Aorta (tissue), 5 donors: ENCODE results near the gene LMBR1L. TPM values are rescaled to one million over a fixed set of nuclear protein-coding genes. Genes with fewer than 3 reads are reported as not detected.
A peak's percentile ranks its signal among the peaks of the same experiment; 100 is the strongest.

Experiments
- ATAC-seq: fragments of 200-7000 bp; cut with Tn5 transposase; one replicate; pipeline ENCODE4 v1.9.1; 2022; ENCODE audit warnings: moderate library complexity; ENCODE audit not compliant: low FRiP score
- DNase-seq, 2 donors: peaks; one replicate each; pipeline ENCODE4 v3.0.0-alpha.2; 2020
- H3K27ac ChIP-seq, 2 donors: one replicate each; pipeline ENCODE4 v1.5.1; 2013; ENCODE audit warnings: low read length in 2 of 2, mild to moderate bottlenecking in 2 of 2, moderate library complexity in 2 of 2, control low read depth in 1 of 2, inconsistent platforms in 1 of 2, low read depth in 1 of 2
- H3K27me3 ChIP-seq, 2 donors: one replicate each; pipeline ENCODE4 v1.6.1; 2013; ENCODE audit warnings: control low read depth in 1 of 2, low read length in 1 of 2, mild to moderate bottlenecking in 1 of 2, moderate library complexity in 1 of 2; ENCODE audit not compliant: insufficient read depth in 2 of 2, control insufficient read depth in 1 of 2
- H3K36me3 ChIP-seq, 2 donors: one replicate each; pipeline ENCODE4 v1.6.1; 2013; ENCODE audit warnings: control low read depth in 1 of 2, low read length in 1 of 2, mild to moderate bottlenecking in 1 of 2; ENCODE audit not compliant: insufficient read depth in 2 of 2, control insufficient read depth in 1 of 2
- H3K4me1 ChIP-seq, 2 donors: one replicate each; pipeline ENCODE4 v1.6.1; 2013; ENCODE audit warnings: low read length in 2 of 2, control low read depth in 1 of 2, mild to moderate bottlenecking in 1 of 2, moderate library complexity in 1 of 2; ENCODE audit not compliant: insufficient read depth in 2 of 2, control insufficient read depth in 1 of 2
- H3K4me3 ChIP-seq, 2 donors: one replicate each; pipeline ENCODE4 v1.5.1; 2013; ENCODE audit warnings: low read length in 2 of 2, control low read depth in 1 of 2, mild to moderate bottlenecking in 1 of 2
- H3K9me3 ChIP-seq: one replicate; pipeline ENCODE4 v1.6.1; 2013; ENCODE audit warnings: mild to moderate bottlenecking, low read length; ENCODE audit not compliant: control insufficient read depth
- WGBS, 2 donors: extraction: QIAGEN DNeasy Blood & Tissue Kit; methylation state at CpG; one replicate each; pipeline ENCODE4 v1.1.7; 2013; 5-methylcytosine and 5-hydroxymethylcytosine counted together
- intact Hi-C, 2 donors: fragments of 100-400 bp; cut with DNase I; formaldehyde crosslinking; loops; one replicate each; pipeline versions ENCODE4 v1.14.2 to v1.15.0; 2022
- polyA plus RNA-seq, 2 donors: library from polyadenylated mRNA; stranded (reverse); fragments of 200-250 nt; gene quantifications; one replicate each; pipeline ENCODE4 v1.2.3, GENCODE V29; 2013
- total RNA-seq, 2 donors: library from RNA; stranded (reverse); fragmentation: NEBNext Ultra II Directional; extraction: Animal tissue kit (Norgen Biotek cat#: 25700); gene quantifications; one replicate each; pipeline ENCODE4 v1.2.1, GENCODE V29; 2021
- donor health status: healthy with polysubstance abuse.
- donor health status: Bipolar disorder and iron deficiency.
- donor health status: DM: no; HTN: no; CAD: no.
- donor health status: DM: no; HTN: no; CAD: no.
- donor health status: DM: yes; HTN: yes; CAD: no.

The LMBR1L gene
- total and polyA plus RNA-seq, 4 donors = 5.6 to 160 (median 86.5) TPM

GRCh38 chr12:49088150-49088931 is 22.3 kb downstream of the LMBR1L start:
- ATAC-seq (peak; percentile 91), DNase-seq (peak; percentile 82 to 89)
- H3K9me3 ChIP-seq = no peaks in the 10 kb centered on the region
- H3K27me3 ChIP-seq = no peaks in the 10 kb centered on the region
- no peak overlapping the region for H3K4me3 ChIP-seq
- H3K27ac ChIP-seq = no peak overlapping the region
- H3K4me1 ChIP-seq = no peaks in the 10 kb centered on the region
- H3K36me3 ChIP-seq = no peaks in the 10 kb centered on the region
- WGBS, 2 donors = 1% methylated on average over 18 of the region's 18 CpGs
- intact Hi-C loops = loop anchor here (1.0 to 10.0 kb wide), 4 partner anchors 32 to 147 kb away; no protein-coding TSS in a partner anchor

GRCh38 chr12:49086116-49086515 is 24.5 kb downstream of the LMBR1L start:
- H3K9me3 ChIP-seq = no peaks in the 10 kb centered on the region
- H3K36me3 ChIP-seq = no peaks in the 10 kb centered on the region
- WGBS, 2 donors = 55 to 65% methylated on average over 3 of the region's 3 CpGs
- DNase-seq (no peak), ATAC-seq (no peak)
- H3K27me3 ChIP-seq = no peaks in the 10 kb centered on the region
- H3K27ac ChIP-seq = no peak overlapping the region
- intact Hi-C loops = loop anchor here in 1 of 2 donors (5.0 to 10.0 kb wide), 2 partner anchors 36 to 149 kb away; no protein-coding TSS in a partner anchor
- H3K4me1 ChIP-seq = no peaks in the 10 kb centered on the region
- H3K4me3 ChIP-seq = no peak overlapping the region

- H3K4me1 ChIP-seq = no peaks in the 10 kb centered on the region
- no peak for DNase-seq
- intact Hi-C loops = loop anchor here in 1 of 2 donors (10.0 kb wide), 1 partner anchor 150 kb away; no protein-coding TSS in a partner anchor
- no peaks in the 10 kb centered on the region for H3K9me3 ChIP-seq
- ATAC-seq = no peak
- 97 to 99% methylated on average over 3 of the region's 3 CpGs for WGBS, 2 donors
- H3K4me3 ChIP-seq = no peak overlapping the region
- no peaks in the 10 kb centered on the region for H3K27me3 ChIP-seq
- H3K36me3 ChIP-seq = no peaks in the 10 kb centered on the region
- no peak overlapping the region for H3K27ac ChIP-seq
Observed at GRCh38 chr12:49084438-49084837, 26.2 kb downstream of the LMBR1L start.

GRCh38 chr12:49079793-49080192 is 30.9 kb downstream of the LMBR1L start:
- Histone ChIP-seq H3K9me3 (no peaks in the 10 kb centered on the region), H3K4me1 (no peaks in the 10 kb centered on the region), H3K27me3 (no peaks in the 10 kb centered on the region), H3K36me3 (no peaks in the 10 kb centered on the region), H3K4me3 (no peak overlapping the region), H3K27ac (no peak overlapping the region)
- 62 to 73% methylated on average over 1 of the region's 1 CpG for WGBS, 2 donors
- intact Hi-C loops = loop anchor here in 1 of 2 donors (10.0 kb wide), 1 partner anchor 155 kb away; no protein-coding TSS in a partner anchor
- ATAC-seq (no peak), DNase-seq (no peak)

- no peak overlapping the region for H3K27ac ChIP-seq
- no peaks in the 10 kb centered on the region for H3K36me3 ChIP-seq
- H3K4me1 ChIP-seq = peaks cover 0 to 3% of the 10 kb centered on the region in 2 donors
- no peaks in the 10 kb centered on the region for H3K27me3 ChIP-seq
- WGBS, 2 donors = 91 to 92% methylated on average over 11 of the region's 11 CpGs
- H3K4me3 ChIP-seq = no peak overlapping the region
- H3K9me3 ChIP-seq = no peaks in the 10 kb centered on the region
- DNase-seq = no peak
- intact Hi-C loops = no loop called here
- no peak for ATAC-seq
Observed at GRCh38 chr12:49070971-49071370, 39.7 kb downstream of the LMBR1L start.

GRCh38 chr12:49069507-49070346 is 40.9 kb downstream of the LMBR1L start, which contains the start of gene RHEBL1:
Gene RHEBL1, minus strand, starts transcription at chr12:49069979. Its CDS starts 194 bp downstream, at chr12:49069785.
- no peaks in the 10 kb centered on the region for H3K27me3 ChIP-seq
- H3K4me1 ChIP-seq = peaks cover 0 to 3% of the 10 kb centered on the region in 2 donors
- H3K9me3 ChIP-seq = no peaks in the 10 kb centered on the region
- no peak within 1 kb of the TSS for H3K27ac ChIP-seq
- ATAC-seq = peak; percentile 100
- 0% methylated on average over 58 to 60 of the region's 60 CpGs for whole genome bisulfite sequencing, 2 donors
- no peaks in the 10 kb centered on the region for H3K36me3 ChIP-seq
- peak; percentile 99 for DNase-seq
- intact Hi-C loops = no loop called here
- H3K4me3 ChIP-seq = peak within 1 kb of the TSS; percentile 40 to 45

GRCh38 chr12:49068879-49069506 is 41.7 kb downstream of the LMBR1L start:
- Histone ChIP-seq H3K27ac (no peak overlapping the region), H3K36me3 (no peaks in the 10 kb centered on the region), H3K27me3 (no peaks in the 10 kb centered on the region), H3K9me3 (no peaks in the 10 kb centered on the region), H3K4me3 (peak overlapping the region in 1 of 2 donors; percentile 40), H3K4me1 (peaks cover 0 to 3% of the 10 kb centered on the region in 2 donors)
- no peak for ATAC-seq
- 16 to 17% methylated on average over 21 of the region's 21 CpGs for WGBS, 2 donors
- intact Hi-C loops = no loop called here
- DNase-seq = no peak

- H3K9me3 ChIP-seq = no peaks in the 10 kb centered on the region
- intact Hi-C loops = no loop called here
- H3K4me3 ChIP-seq = no peak overlapping the region
- no peak for DNase-seq
- no peak for ATAC-seq
- no peak overlapping the region for H3K27ac ChIP-seq
- peaks cover 0 to 3% of the 10 kb centered on the region in 2 donors for H3K4me1 ChIP-seq
- WGBS, 2 donors = 57 to 58% methylated on average over 4 of the region's 4 CpGs
- no peaks in the 10 kb centered on the region for H3K36me3 ChIP-seq
- H3K27me3 ChIP-seq = no peaks in the 10 kb centered on the region
Observed at GRCh38 chr12:49066120-49066519, 44.5 kb downstream of the LMBR1L start.
